IMR-90 (cell line): ENCODE measurements around the gene FITM1. TPM values are rescaled to one million over a fixed set of nuclear protein-coding genes. Genes with fewer than 3 reads are reported as not detected.

Experiments used
- ATAC-seq: fragments of 200-7000 bp; cut with Tn5 transposase; 2 replicates; pipeline ENCODE4 v1.9.1; 2020; ENCODE audit warnings: low read depth, mild to moderate bottlenecking, moderate library complexity
- BruUV-seq: library from RNA; stranded (reverse); fragments of 400-500 nt; replicated peaks from 2 replicates; lab custom pipeline; 2021; lab: Mats Ljungman, UMichigan
- CTCF ChIA-PET: fragments of 300-600 bp; formaldehyde crosslinking; extraction: SDS; loops from one replicate; lab custom pipeline; 2021; ENCODE audit warnings: antibody characterized with exemption; lab: Yijun Ruan, JAX
- POLR2A ChIA-PET: fragments of 300-600 bp; sonication (Branson Sonifier 250); formaldehyde crosslinking; loops from one replicate; lab custom pipeline; 2022; ENCODE audit warnings: antibody characterized with exemption; ENCODE audit not compliant: unreplicated experiment; lab: Charles Lee
- DNase-seq: peaks from one replicate; pipeline ENCODE4 v3.0.0; 2013
- H2AFZ ChIP-seq: replicated peaks from 2 replicates; pipeline ENCODE3; 2013; ENCODE audit warnings: low read length, mild to moderate bottlenecking; ENCODE audit not compliant: poor library complexity
- H2AK5ac ChIP-seq: 2 replicates; pipeline ENCODE4 v1.6.1; 2013; ENCODE audit warnings: low read depth, low read length, inconsistent platforms
- H2AK9ac ChIP-seq: replicated peaks from 2 replicates; pipeline ENCODE3; 2013; ENCODE audit warnings: mild to moderate bottlenecking, low read depth, low read length, moderate library complexity; ENCODE audit not compliant: poor library complexity
- H2BK120ac ChIP-seq: 2 replicates; pipeline ENCODE4 v1.6.1; 2013; ENCODE audit warnings: low read depth, low read length, inconsistent platforms
- H2BK15ac ChIP-seq: 3 replicates; pipeline ENCODE4 v1.6.1; 2013; ENCODE audit warnings: low read depth, low read length, inconsistent platforms
- H2BK20ac ChIP-seq: 2 replicates; pipeline ENCODE4 v1.6.1; 2013; ENCODE audit warnings: low read depth, mild to moderate bottlenecking, inconsistent platforms, low read length, moderate library complexity
- H2BK5ac ChIP-seq: 2 replicates; pipeline ENCODE4 v1.6.1; 2013; ENCODE audit warnings: mild to moderate bottlenecking, low read depth, low read length, inconsistent platforms; ENCODE audit not compliant: poor library complexity, severe bottlenecking
- H3K14ac ChIP-seq: replicated peaks from 2 replicates; pipeline ENCODE4 v1.6.1; 2013; ENCODE audit warnings: low read depth, low read length, inconsistent platforms
- H3K18ac ChIP-seq: 2 replicates; pipeline ENCODE4 v1.6.1; 2013; ENCODE audit warnings: low read depth, low read length, control low read depth
- H3K23ac ChIP-seq: 2 replicates; pipeline ENCODE4 v1.6.1; 2013; ENCODE audit warnings: low read depth, low read length, inconsistent platforms
- H3K27ac ChIP-seq: 2 replicates; pipeline ENCODE4 v1.5.1; 2013; ENCODE audit warnings: mild to moderate bottlenecking, control low read depth, low read length; ENCODE audit not compliant: insufficient read depth
- H3K27me3 ChIP-seq: 2 replicates; pipeline ENCODE4 v1.6.1; 2013; ENCODE audit warnings: low read length; ENCODE audit not compliant: control insufficient read depth, insufficient read depth
- H3K36me3 ChIP-seq: 2 replicates; pipeline ENCODE4 v1.6.1; 2013; ENCODE audit warnings: low read length, mixed read lengths; ENCODE audit not compliant: control insufficient read depth, insufficient read depth
- H3K4ac ChIP-seq: 2 replicates; pipeline ENCODE4 v1.6.1; 2013; ENCODE audit warnings: low read depth, low read length, inconsistent platforms
- H3K4me1 ChIP-seq: 2 replicates; pipeline ENCODE4 v1.6.1; 2013; ENCODE audit warnings: low read length, mixed read lengths; ENCODE audit not compliant: control insufficient read depth, insufficient read depth
- H3K4me2 ChIP-seq: 2 replicates; pipeline ENCODE4 v1.6.1; 2013; ENCODE audit warnings: low read depth, mild to moderate bottlenecking, control low read depth, low read length, moderate library complexity
- H3K4me3 ChIP-seq: 2 replicates; pipeline ENCODE4 v1.5.1; 2013; ENCODE audit warnings: low read depth, mild to moderate bottlenecking, control low read depth, low read length, moderate library complexity; ENCODE audit not compliant: insufficient read depth
- H3K56ac ChIP-seq: 2 replicates; pipeline ENCODE4 v1.6.1; 2013; ENCODE audit warnings: low read length, inconsistent platforms; ENCODE audit not compliant: insufficient read depth; ENCODE audit errors: extremely low read depth
- H3K79me1 ChIP-seq, 2 experiments: 2 replicates each; pipeline ENCODE4 v1.6.1; 2013; ENCODE audit warnings: low read length in 2 of 2, inconsistent platforms in 1 of 2, low read depth in 1 of 2
- H3K9ac ChIP-seq: 2 replicates; pipeline ENCODE4 v1.6.1; 2013; ENCODE audit warnings: low read depth, low read length, control low read depth
- H3K9me1 ChIP-seq: 2 replicates; pipeline ENCODE4 v1.6.1; 2013; ENCODE audit warnings: low read length, inconsistent platforms; ENCODE audit not compliant: insufficient read depth
- H3K9me3 ChIP-seq: 2 replicates; pipeline ENCODE4 v1.6.1; 2013; ENCODE audit warnings: low read length; ENCODE audit not compliant: control insufficient read depth, insufficient read depth
- H4K20me1 ChIP-seq: 2 replicates; pipeline ENCODE4 v1.6.1; 2013; ENCODE audit warnings: low read length, inconsistent platforms; ENCODE audit not compliant: insufficient read depth
- H4K5ac ChIP-seq: 2 replicates; pipeline ENCODE4 v1.6.1; 2013; ENCODE audit warnings: mild to moderate bottlenecking, low read depth, low read length, control low read depth
- H4K8ac ChIP-seq, 2 experiments: 2 replicates each; pipeline ENCODE4 v1.6.1; 2013; ENCODE audit warnings: low read depth in 2 of 2, low read length in 2 of 2, control low read depth in 1 of 2, inconsistent platforms in 1 of 2
- H4K91ac ChIP-seq: 2 replicates; pipeline ENCODE4 v1.6.1; 2013; ENCODE audit warnings: low read depth, low read length, inconsistent platforms; ENCODE audit not compliant: insufficient read depth
- CEBPB ChIP-seq: IDR thresholded peaks from 2 replicates; pipeline ENCODE4 v1.6.1; 2012; ENCODE audit warnings: low read depth, low read length, improper control_type of control experiment
- CHD1 ChIP-seq: IDR thresholded peaks from 2 replicates; pipeline ENCODE4 v1.6.1; 2012; ENCODE audit warnings: low read depth, low read length, improper control_type of control experiment
- FOS ChIP-seq: fragments of 150-350 bp; IDR thresholded peaks from 2 replicates; pipeline ENCODE4 v1.6.1; 2016; ENCODE audit warnings: low read depth, low read length
- MAZ ChIP-seq: IDR thresholded peaks from 2 replicates; pipeline ENCODE4 v1.6.1; 2012; ENCODE audit warnings: low read depth, mild to moderate bottlenecking, low read length, improper control_type of control experiment, moderate library complexity, borderline replicate concordance
- MXI1 ChIP-seq: IDR thresholded peaks from 2 replicates; pipeline ENCODE4 v1.6.1; 2012; ENCODE audit warnings: low read depth, mild to moderate bottlenecking, low read length, moderate library complexity, borderline replicate concordance
- POLR2A ChIP-seq: IDR thresholded peaks from 2 replicates; pipeline ENCODE4 v1.6.1; 2012; ENCODE audit warnings: mild to moderate bottlenecking, low read depth, low read length
- SMC3 ChIP-seq: fragments of 150-350 bp; IDR thresholded peaks from 2 replicates; pipeline ENCODE4 v1.6.1; 2016; ENCODE audit warnings: low read depth, mild to moderate bottlenecking, antibody characterized with exemption, low read length, moderate library complexity
- USF2 ChIP-seq: fragments of 150-350 bp; IDR thresholded peaks from 2 replicates; pipeline ENCODE4 v1.6.1; 2017; ENCODE audit warnings: mild to moderate bottlenecking, antibody characterized with exemption, low read length, low read depth
- WGBS, 2 experiments: methylation state at CpG; one replicate each; pipeline versions ENCODE4 v1.1.5 to v1.1.7; 2013; ENCODE audit warnings: missing lambda C conversion rate in 2 of 2; ENCODE audit not compliant: insufficient read length in 1 of 2; ENCODE audit errors: extremely low coverage in 2 of 2; 5-methylcytosine and 5-hydroxymethylcytosine counted together
- dilution Hi-C: fragments of 300-500 bp; cut with HindIII; formaldehyde crosslinking; loops from one replicate; pipeline ENCODE4 v1.14.3; 2018; ENCODE audit warnings: low sequenced_read_pairs; ENCODE audit not compliant: unreplicated experiment
- in situ Hi-C: fragments of 300-500 bp; cut with MboI; formaldehyde crosslinking; loops from 3 replicates; pipeline ENCODE4 v1.14.3; 2019; ENCODE audit warnings: low sequenced_read_pairs, inconsistent platforms, mixed read lengths
- intact Hi-C: fragments of 100-400 bp; cut with micrococcal nuclease; formaldehyde crosslinking; loops from 2 replicates; pipeline ENCODE4 v1.10.0; 2022
- polyA plus RNA-seq, 3 experiments: library from polyadenylated mRNA; depleted of rRNA; stranded (reverse); fragments of >200 nt; gene quantifications; 2 replicates each; pipeline ENCODE4 v1.2.3, GENCODE V29; 2012; ENCODE audit warnings: low replicate concordance in 1 of 3
- total RNA-seq: library from RNA; depleted of rRNA; stranded (reverse); fragments of >200 nt; gene quantifications from 2 replicates; pipeline ENCODE4 v1.2.3, GENCODE V29; 2012
- TF ChIP-seq, protein P1 (sequence below): conservative IDR thresholded peaks from 2 replicates; pipeline ENCODE4 v1.5.1; 2012; ENCODE audit warnings: mild to moderate bottlenecking, low read depth, low read length, improper control_type of control experiment

FITM1 gene
- total and polyA plus RNA-seq, 2 of the 4 experiments (the other 2 are of a cell fraction) = not detected

GRCh38 chr14:24113801-24114531, 16.5 kb upstream of the FITM1 start:
- peak overlapping the region; percentile 73 for H3K4me2 ChIP-seq
- H3K4me3 ChIP-seq = peak overlapping the region; percentile 69
- peak overlapping the region; percentile 76 for H3K9ac ChIP-seq
- peak overlapping the region; percentile 87 for H3K27ac ChIP-seq
- H2AK9ac ChIP-seq = peak overlapping the region; percentile 99
- peaks cover 3% of the 10 kb centered on the region; the same call in 1 of the 2 replicates for H3K4me1 ChIP-seq
- H3K18ac ChIP-seq = peak overlapping the region; percentile 46
- H3K14ac ChIP-seq = peak overlapping the region; percentile 78
- peak overlapping the region; percentile 50 for H2BK20ac ChIP-seq
- dilution Hi-C loops = no loop called here
- peaks cover 10 to 16% of the 10 kb centered on the region in 2 experiments; a peak in 2 of 4 replicates for H3K79me1 ChIP-seq
- peak overlapping the region; percentile 51 for H4K5ac ChIP-seq
- H3K9me1 ChIP-seq = peaks cover 8% of the 10 kb centered on the region; the same call in 1 of the 2 replicates
- peak overlapping the region; percentile 97 for H3K4ac ChIP-seq
- no peaks in the 10 kb centered on the region for H3K9me3 ChIP-seq
- H2BK15ac ChIP-seq = peak overlapping the region; percentile 33; the same call in 1 of the 3 replicates
- DNase-seq (peak; percentile 87), ATAC-seq (peak; percentile 52)
- in situ Hi-C loops = no loop called here
- intact Hi-C loops = loop anchor here (1.0 to 2.0 kb wide), 2 partner anchors 27 to 47 kb away; partner anchors contain the start of genes EMC9 and IRF9
- H3K56ac ChIP-seq = peak overlapping the region; percentile 94
- peaks cover 7% of the 10 kb centered on the region; the same call in 1 of the 2 replicates for H3K36me3 ChIP-seq
- 0% methylated on average over 24 of the region's 42 CpGs; no CpG with 5 or more reads in 1 of the 2 experiments for WGBS, 2 experiments
- H4K91ac ChIP-seq = peak overlapping the region; percentile 98
- peak overlapping the region; percentile 98 for H2AFZ ChIP-seq
- POLR2A ChIA-PET = interaction anchor here (1.0 to 1.8 kb wide), 2 partner anchors 22 to 33 kb away, joined by 6 to 7 read pairs; partner anchors contain the start of genes PSME1 and PSME2
- no peak for TF ChIP-seq CHD1
- 0 out of 2 replicates have a peak, but pooled peaks have one; percentile 14 for TF ChIP-seq USF2
- TF ChIP-seq MAZ = peak; percentile 100
- TF ChIP-seq, protein P1, sequence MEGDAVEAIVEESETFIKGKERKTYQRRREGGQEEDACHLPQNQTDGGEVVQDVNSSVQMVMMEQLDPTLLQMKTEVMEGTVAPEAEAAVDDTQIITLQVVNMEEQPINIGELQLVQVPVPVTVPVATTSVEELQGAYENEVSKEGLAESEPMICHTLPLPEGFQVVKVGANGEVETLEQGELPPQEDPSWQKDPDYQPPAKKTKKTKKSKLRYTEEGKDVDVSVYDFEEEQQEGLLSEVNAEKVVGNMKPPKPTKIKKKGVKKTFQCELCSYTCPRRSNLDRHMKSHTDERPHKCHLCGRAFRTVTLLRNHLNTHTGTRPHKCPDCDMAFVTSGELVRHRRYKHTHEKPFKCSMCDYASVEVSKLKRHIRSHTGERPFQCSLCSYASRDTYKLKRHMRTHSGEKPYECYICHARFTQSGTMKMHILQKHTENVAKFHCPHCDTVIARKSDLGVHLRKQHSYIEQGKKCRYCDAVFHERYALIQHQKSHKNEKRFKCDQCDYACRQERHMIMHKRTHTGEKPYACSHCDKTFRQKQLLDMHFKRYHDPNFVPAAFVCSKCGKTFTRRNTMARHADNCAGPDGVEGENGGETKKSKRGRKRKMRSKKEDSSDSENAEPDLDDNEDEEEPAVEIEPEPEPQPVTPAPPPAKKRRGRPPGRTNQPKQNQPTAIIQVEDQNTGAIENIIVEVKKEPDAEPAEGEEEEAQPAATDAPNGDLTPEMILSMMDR = no peak
- peak; percentile 89; the same call in 1 of the 2 replicates for TF ChIP-seq MXI1
- TF ChIP-seq CEBPB = peak; percentile 97
- TF ChIP-seq FOS = 0 out of 2 replicates have a peak, but pooled peaks have one; percentile 49
- TF ChIP-seq POLR2A = peak; percentile 69; the same call in 1 of the 2 replicates
- no peak for TF ChIP-seq SMC3
- CTCF ChIA-PET = interaction anchor here (0.7 to 1.8 kb wide), 4 partner anchors 8 to 55 kb away, joined by 3 to 7 read pairs (median 4); partner anchors contain the start of gene IRF9
- no peaks in the 10 kb centered on the region for H4K20me1 ChIP-seq
- peak overlapping the region; percentile 94 to 99 for H4K8ac ChIP-seq
- H3K27me3 ChIP-seq = no peaks in the 10 kb centered on the region
- H3K23ac ChIP-seq = peak overlapping the region; percentile 95
- peak overlapping the region; percentile 86 for H2BK120ac ChIP-seq
- peak overlapping the region; percentile 72 for H2AK5ac ChIP-seq
- H2BK5ac ChIP-seq = peak overlapping the region; percentile 90
- BruUV-seq = no TSS peak
